ENCODE data around the gene SUCO.

DNA sequence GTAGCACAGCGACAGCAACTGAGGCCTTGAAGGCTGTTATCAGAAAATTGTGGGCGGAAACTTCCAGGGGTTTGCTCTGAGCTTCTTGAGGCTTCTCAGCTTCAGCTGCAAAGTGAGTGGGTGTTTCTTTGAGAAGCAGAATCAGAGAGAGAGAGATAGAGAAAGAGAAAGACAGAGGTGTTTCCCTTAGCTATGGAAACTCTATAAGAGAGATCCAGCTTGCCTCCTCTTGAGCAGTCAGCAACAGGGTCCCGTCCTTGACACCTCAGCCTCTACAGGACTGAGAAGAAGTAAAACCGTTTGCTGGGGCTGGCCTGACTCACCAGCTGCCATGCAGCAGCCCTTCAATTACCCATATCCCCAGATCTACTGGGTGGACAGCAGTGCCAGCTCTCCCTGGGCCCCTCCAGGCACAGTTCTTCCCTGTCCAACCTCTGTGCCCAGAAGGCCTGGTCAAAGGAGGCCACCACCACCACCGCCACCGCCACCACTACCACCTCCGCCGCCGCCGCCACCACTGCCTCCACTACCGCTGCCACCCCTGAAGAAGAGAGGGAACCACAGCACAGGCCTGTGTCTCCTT lies 126.0 kb downstream of the SUCO start, which contains the start of gene FASLG:
- no peak for TF ChIP-seq POLR2AphosphoS5 (IDR thresholded peaks at IDR 0.05; ENCODE audit: borderline replicate concordance, low read depth, low read length)
- no peak for TF ChIP-seq EZH2 (IDR thresholded peaks at IDR 0.05)
- TF ChIP-seq FOXP2 (optimal IDR thresholded peaks at IDR 0.05; ENCODE audit: control extremely low read depth, extremely low read length, insufficient read depth) = no peak

Measured in SK-N-MC (cell line).